Left lung (tissue), 10 donors: ENCODE data around the gene ARID3B. TPM values are rescaled to one million over a fixed set of nuclear protein-coding genes. Genes with fewer than 3 reads are reported as not detected.

ENCODE experiments used
- ATAC-seq: fragments of 200-7000 bp; cut with Tn5 transposase; one replicate; pipeline ENCODE4 v1.9.1; 2020; ENCODE audit warnings: moderate library complexity
- DNase-seq, 4 donors: peaks; one replicate each; pipeline ENCODE4 v3.0.0-alpha.2; 2013 to 2020
- H3K27ac ChIP-seq, 2 donors: fragments of 200-600 bp; sonication (generic) in 1 of 2; one replicate each; pipeline versions ENCODE4 v1.5.0 to v1.8.0; 2020 to 2021
- H3K27me3 ChIP-seq, 2 donors: fragments of 200-600 bp; sonication (generic) in 1 of 2; one replicate each; pipeline versions ENCODE4 v1.5.0 to v1.8.0; 2020 to 2021
- H3K36me3 ChIP-seq, 2 donors: fragments of 200-600 bp; sonication (generic) in 1 of 2; one replicate each; pipeline versions ENCODE4 v1.5.0 to v1.8.0; 2020 to 2021
- H3K4me1 ChIP-seq, 2 donors: fragments of 200-600 bp; one replicate each; pipeline ENCODE4 v1.8.0; 2021
- H3K4me3 ChIP-seq, 2 donors: fragments of 200-600 bp; sonication (generic) in 1 of 2; one replicate each; pipeline versions ENCODE4 v1.5.0 to v1.8.0; 2020 to 2021; ENCODE audit warnings: mild to moderate bottlenecking in 1 of 2
- H3K9me3 ChIP-seq, 2 donors: fragments of 200-600 bp; sonication (generic) in 1 of 2; one replicate each; pipeline versions ENCODE4 v1.5.0 to v1.8.0; 2020 to 2021
- CTCF ChIP-seq, 2 donors: fragments of 200-600 bp; sonication (generic) in 1 of 2; IDR thresholded peaks; one replicate each; pipeline versions ENCODE4 v1.5.0 to v1.8.0; 2021; ENCODE audit warnings: antibody characterized with exemption in 2 of 2
- intact Hi-C, 2 donors: fragments of 100-400 bp; cut with DNase I; formaldehyde crosslinking; loops; one replicate each; pipeline versions ENCODE4 v1.11.2 to v1.14.2; 2022
- polyA plus RNA-seq, 6 donors: library from polyadenylated mRNA; unstranded; fragments of 120-200 nt; gene quantifications; one replicate each; pipeline ENCODE4 v1.2.1, GENCODE V29; 2013; ENCODE audit not compliant: insufficient read length in 6 of 6
- total RNA-seq, 2 donors: library from RNA; stranded (reverse); fragmentation: NEBNext Ultra II Directional; extraction: Animal tissue kit (Norgen Biotek cat#: 25700); gene quantifications; one replicate each; pipeline ENCODE4 v1.2.1, GENCODE V29; 2021
- donor health status: DM: no; HTN: yes; CAD: no.
- donor health status: DM: no; HTN: no; CAD: no.

ARID3B gene
- total and polyA plus RNA-seq, 8 donors: 5.8 to 12.1 (median 11.1) TPM

- no peaks in the 10 kb centered on the region for H3K36me3 ChIP-seq
- no peaks in the 10 kb centered on the region for H3K27me3 ChIP-seq
- no peak overlapping the region for H3K27ac ChIP-seq
- intact Hi-C loops: no loop called here
- H3K4me3 ChIP-seq: no peak overlapping the region
- no peaks in the 10 kb centered on the region for H3K4me1 ChIP-seq
- no peak for ATAC-seq
- H3K9me3 ChIP-seq: no peaks in the 10 kb centered on the region
- no peak for TF ChIP-seq CTCF (IDR thresholded peaks at IDR 0.05)
- no peak for DNase-seq
Observed at GRCh38 chr15:74500401-74500800, 40.6 kb upstream of the ARID3B start.

- no peak for TF ChIP-seq CTCF (IDR thresholded peaks at IDR 0.05)
- H3K9me3 ChIP-seq: no peaks in the 10 kb centered on the region
Observed at GRCh38 chr15:74502301-74502700, 38.7 kb upstream of the ARID3B start.

GRCh38 chr15:74504418-74504817, 36.6 kb upstream of the ARID3B start:
- Histone ChIP-seq H3K36me3 (no peaks in the 10 kb centered on the region), H3K4me1 (no peaks in the 10 kb centered on the region), H3K27me3 (no peaks in the 10 kb centered on the region), H3K4me3 (no peak overlapping the region), H3K27ac (no peak overlapping the region), H3K9me3 (no peaks in the 10 kb centered on the region)
- intact Hi-C loops: no loop called here
- no peak for TF ChIP-seq CTCF (IDR thresholded peaks at IDR 0.05)
- DNase-seq: no peak
- no peak for ATAC-seq

More at GRCh38 chr15:74502301-74502700, 38.7 kb upstream of the ARID3B start:
- ATAC-seq (no peak), DNase-seq (no peak)
- no peaks in the 10 kb centered on the region for H3K4me1 ChIP-seq
- H3K27me3 ChIP-seq: no peaks in the 10 kb centered on the region
- intact Hi-C loops: no loop called here
- no peak overlapping the region for H3K27ac ChIP-seq
- no peak overlapping the region for H3K4me3 ChIP-seq
- H3K36me3 ChIP-seq: no peaks in the 10 kb centered on the region

GRCh38 chr15:74504836-74505235, 36.2 kb upstream of the ARID3B start:
- intact Hi-C loops: no loop called here

GRCh38 chr15:74505837-74506514, 35.0 kb upstream of the ARID3B start:
- no peak overlapping the region for H3K27ac ChIP-seq
- no peak overlapping the region for H3K4me3 ChIP-seq
- DNase-seq (no peak), ATAC-seq (no peak)
- H3K27me3 ChIP-seq: no peaks in the 10 kb centered on the region
- TF ChIP-seq CTCF (IDR thresholded peaks at IDR 0.05): no peak
- no peaks in the 10 kb centered on the region for H3K9me3 ChIP-seq
- intact Hi-C loops: no loop called here
- no peaks in the 10 kb centered on the region for H3K36me3 ChIP-seq
- H3K4me1 ChIP-seq: peaks cover 0 to 3% of the 10 kb centered on the region in 2 donors

More at GRCh38 chr15:74504836-74505235, 36.2 kb upstream of the ARID3B start:
- H3K9me3 ChIP-seq: no peaks in the 10 kb centered on the region
- DNase-seq (no peak), ATAC-seq (no peak)
- no peak overlapping the region for H3K4me3 ChIP-seq
- H3K36me3 ChIP-seq: no peaks in the 10 kb centered on the region
- no peaks in the 10 kb centered on the region for H3K27me3 ChIP-seq
- H3K27ac ChIP-seq: no peak overlapping the region
- no peaks in the 10 kb centered on the region for H3K4me1 ChIP-seq
- TF ChIP-seq CTCF (IDR thresholded peaks at IDR 0.05): no peak
